SW 1271 (cell line): ENCODE data around the gene KCTD21.

Experiments
- DNase-seq, 2 experiments: peaks; one replicate each; lab custom pipeline; 2025; lab: John Stamatoyannopoulos, UW

KCTD21 gene

DNA sequence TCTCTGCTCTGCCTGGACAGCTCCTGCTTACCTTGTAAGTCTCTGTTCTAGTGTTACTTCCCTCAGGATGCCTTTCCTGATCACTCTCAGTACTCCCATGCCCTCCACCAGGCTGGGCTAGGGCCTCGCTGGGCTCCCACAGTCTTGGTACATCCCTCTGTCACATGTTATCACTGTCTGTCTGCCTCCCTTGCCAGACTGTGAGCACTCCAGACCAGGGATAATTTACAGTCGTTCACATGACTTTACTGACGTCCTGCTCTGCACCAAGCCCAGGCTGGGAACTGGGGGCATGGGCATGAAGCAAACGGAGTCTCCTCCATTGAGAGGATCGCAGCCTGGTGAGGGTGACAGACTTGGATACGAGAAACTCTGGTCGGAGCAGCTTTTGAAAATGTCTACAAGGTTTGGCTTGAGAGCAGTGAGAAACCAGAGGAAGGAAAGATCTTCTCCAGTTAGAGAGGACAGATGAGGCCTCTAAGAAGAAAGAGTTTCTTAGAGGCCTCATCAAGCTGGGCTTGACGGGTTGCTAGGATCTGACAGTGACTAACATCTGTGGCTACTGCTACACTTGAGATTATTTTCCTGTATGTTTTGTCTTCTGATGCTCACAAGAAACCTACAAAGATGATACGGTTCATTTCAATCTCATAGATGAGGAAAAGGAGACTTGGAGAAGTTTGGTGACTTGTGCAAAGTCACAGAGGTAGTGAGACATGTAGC lies 12.8 kb upstream of the KCTD21 start:
- no peak for DNase-seq

- no peak for DNase-seq
Observed at GRCh38 chr11:78200553-78200952, 12.1 kb upstream of the KCTD21 start.

GRCh38 chr11:78200061-78200460 lies 11.6 kb upstream of the KCTD21 start:
- DNase-seq = no peak

DNA sequence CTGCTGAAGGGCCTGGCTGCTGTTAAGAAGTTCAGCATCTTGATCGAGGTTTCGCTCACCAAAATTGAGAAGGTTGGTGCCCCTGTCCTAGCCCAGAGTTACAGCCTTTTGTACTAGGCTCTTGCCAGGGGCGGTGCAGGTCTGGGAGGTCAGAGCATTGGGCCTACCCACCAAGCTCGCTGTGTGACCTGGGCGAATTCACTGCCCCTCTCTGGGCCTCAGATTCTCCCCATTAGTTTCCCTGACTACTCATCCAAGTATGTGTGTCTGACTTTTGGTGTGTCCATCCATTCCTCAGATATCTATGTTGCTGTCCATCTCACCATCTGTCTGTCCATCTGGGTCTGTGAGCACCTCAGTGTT lies 11.2 kb upstream of the KCTD21 start:
- DNase-seq = no peak

DNA sequence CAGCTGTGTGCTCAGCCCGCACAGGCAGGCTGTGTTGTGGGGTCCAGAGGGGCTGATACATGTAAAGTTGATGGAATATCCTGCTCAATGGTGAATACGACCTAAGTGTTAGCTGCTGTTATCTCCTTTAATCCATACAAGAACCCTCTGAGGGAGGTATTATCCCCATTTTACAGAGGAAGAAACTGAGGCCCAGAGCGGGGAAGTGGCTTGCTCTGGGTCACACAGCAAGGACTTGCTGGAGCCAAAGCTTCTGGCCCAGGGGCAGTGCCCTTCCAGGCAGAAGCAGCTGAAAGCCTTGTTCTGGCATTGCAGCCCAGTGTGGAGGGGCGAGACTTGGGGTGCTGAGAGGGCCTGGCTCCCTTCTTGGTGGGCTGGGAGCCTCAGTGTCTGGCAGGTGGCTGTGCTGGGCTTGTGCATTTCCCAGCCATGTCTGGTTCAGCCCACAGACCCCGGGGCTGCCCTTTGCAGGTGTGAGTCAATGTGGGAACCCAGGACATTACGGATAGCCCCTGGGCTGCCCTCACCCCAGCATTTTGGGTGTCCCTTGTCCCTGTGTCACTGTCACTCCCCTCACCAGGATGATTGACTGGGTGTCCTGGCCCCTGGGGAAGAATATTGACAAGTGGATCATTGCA lies 10.7 kb upstream of the KCTD21 start:
- DNase-seq = no peak

DNA sequence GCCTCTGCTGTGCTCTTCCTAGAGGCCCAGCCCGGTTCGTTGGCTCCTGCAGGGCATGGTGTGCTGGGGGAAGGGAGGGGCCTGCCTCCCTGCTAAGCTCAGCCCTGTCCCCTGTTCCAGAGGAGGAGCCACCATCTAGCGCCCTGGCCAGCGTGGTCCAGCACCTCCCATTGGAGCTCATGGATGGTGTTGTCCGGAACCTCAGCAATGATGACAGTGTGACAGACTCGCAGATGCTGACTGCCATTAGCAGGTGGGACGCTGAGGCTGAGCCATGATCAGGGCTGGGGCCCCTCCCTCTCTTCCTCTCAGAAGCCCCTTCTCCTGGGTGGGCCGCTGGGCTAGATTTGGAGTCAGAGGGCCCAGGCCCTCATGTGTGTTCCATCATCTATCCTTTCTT lies 9.4 kb upstream of the KCTD21 start:
- no peak for DNase-seq

- no peak for DNase-seq
Observed at GRCh38 chr11:78196661-78197091, 8.2 kb upstream of the KCTD21 start.

GRCh38 chr11:78195917-78196560 lies 7.6 kb upstream of the KCTD21 start:
- no peak for DNase-seq

DNA sequence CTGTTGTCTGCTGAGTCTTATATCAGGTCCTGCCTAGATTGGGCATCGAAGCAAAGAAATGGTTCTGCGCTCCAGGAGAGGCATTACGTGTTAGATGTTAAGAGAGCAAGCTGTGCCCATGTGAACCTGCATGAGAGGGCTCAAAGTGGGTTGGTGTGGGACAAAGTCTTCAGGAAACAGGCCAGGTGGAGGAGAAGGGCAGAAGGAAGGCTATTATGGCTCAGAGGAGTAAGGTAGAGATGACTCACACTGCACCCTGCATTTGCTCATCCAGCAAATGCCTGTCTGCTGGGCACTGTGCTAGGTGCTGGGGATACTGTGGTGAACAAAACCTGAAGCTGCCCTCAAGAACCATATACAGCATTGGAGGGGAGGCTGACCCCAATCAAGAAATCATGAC lies 6.1 kb upstream of the KCTD21 start:
- DNase-seq = no peak

GRCh38 chr11:78193806-78194205 lies 5.4 kb upstream of the KCTD21 start:
- no peak for DNase-seq

DNA sequence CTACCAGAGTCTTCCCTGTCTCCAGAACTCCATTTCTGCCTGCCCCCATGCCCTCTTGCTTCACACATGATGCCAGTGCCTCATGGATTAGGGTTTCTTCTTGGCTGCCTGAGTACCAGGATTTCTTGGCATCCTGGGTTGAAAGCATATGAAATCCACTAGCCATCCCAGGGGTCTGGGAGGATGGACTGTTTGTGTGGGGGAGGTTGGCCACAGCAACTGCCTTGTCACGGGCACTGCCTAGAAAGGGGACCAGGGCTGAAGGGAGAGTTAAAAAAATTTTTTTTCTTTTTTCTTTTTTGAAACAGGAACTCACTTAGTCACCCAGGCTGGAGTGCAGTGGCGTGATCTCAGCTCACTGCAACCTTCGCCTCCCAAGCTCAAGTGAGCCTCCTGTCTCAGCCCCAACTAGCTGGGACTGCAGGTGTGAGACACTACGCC lies 4.5 kb upstream of the KCTD21 start:
- no peak for DNase-seq

- no peak for DNase-seq
Observed at GRCh38 chr11:78192223-78192719, 3.8 kb upstream of the KCTD21 start.

- DNase-seq = no peak
Observed at GRCh38 chr11:78190871-78191538, 2.6 kb upstream of the KCTD21 start.

DNA sequence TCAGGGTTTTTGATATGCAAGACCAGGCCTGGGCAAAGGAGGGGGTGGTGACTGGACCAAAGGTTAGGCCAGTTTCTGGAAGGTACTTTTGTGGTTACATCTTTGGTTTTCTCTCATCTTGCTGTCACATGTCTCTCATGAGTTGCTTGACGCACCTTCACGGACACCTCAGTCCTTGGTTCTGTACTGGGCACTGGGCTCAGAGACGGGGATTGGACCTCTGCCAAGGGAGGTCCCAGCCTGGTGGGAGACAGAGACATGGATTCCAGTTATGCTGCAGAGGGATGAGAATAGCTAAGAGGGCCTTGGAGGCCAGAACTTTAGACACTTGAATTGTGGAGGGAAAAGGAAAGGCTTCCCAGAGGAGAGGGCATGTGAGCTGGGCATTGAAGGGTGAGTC lies 1.9 kb upstream of the KCTD21 start:
- DNase-seq = no peak

DNA sequence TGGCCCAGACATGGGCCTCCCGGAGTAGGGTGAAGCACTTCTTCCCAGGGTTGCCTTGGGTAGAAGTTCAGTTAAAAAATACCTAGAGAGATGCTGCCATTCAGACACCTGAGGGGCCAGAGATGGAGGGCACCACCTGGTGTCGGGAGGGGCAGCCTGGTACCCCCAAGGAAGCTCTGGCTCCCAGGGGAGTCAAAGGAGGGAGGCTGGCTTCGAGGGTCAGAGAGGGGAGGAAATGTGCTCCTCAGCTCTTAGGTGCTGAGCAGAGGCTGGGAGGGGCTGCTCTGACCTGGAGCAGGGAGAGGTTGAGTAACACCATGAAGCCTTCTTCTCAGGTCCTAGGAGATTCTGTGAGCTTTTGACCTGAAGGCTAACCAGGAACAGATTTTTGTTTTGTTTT lies 1.4 kb upstream of the KCTD21 start:
- DNase-seq = no peak

DNA sequence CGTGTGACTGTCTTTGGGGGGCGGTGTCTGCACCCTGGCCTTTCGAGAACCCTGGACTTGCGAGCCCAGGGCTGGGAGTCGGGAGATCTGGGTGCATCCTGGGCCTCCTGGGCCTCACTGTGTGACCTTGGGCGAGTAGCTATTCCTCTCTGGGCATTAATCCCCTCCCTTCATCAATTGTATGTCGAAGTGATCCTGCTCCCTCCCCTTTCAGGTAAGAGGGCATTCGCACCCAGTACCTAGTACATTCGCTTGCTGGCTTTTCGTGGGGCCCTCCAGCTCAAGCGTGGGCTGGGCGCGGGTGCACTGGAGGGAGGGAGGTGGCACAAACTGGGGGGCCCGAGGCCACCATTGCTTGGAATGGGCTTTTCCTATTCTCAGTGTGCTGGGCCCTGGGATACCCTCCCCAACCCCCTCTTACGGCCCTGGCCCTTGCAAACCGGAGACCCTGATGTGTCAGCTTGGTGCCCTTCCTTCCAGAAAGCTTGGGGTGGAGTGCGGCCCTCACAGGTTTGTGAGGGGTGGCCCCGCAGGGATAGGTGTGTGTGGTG lies 823 bp upstream of the KCTD21 start:
- DNase-seq = no peak

DNA sequence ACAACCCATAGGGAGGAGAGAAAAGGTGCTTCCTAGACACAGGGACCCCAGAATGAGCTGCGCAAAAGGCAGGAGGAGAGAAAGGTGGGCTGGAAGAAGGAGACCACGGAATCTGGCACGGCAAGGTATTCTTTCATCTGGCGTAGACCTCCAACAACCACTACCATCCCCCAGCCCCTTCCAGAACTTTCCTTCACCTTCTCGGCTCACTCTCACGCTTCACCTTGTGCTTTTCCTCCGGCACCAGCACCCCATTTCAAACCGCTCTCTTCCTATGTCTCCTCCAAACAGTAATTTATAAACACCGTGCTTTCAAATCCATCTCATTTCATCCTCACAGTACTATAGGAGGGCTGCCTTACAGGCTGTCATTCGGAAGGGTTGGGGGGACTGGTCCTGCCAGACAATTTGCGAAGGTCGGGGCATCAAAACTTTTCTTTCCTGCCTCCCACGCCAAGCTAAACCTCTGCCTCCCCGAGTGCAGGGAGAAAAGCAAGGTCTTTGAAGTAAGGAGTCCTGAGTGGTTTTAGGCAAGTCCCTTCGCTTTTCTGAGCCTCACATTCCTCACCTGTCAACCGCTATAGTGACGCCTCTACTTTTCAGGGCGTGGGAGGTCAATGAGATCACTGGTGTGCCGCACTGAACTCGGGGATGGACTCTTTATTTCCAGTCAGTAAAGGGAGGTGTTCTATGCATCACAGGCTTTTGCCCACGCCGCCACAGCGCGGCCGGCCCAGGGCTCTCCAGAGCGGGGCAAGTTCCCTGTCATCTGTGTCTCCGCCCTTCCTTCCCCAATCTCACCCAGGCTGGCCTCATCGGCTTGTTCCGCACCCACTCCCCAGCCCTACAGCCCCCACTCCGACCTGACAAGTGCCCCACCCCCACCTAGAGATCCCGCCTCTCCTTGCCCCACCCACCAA lies 800 bp downstream of the KCTD21 start:
- DNase-seq = no peak

GRCh38 chr11:78181185-78181584 lies 7.2 kb downstream of the KCTD21 start:
- no peak for DNase-seq

GRCh38 chr11:78180751-78181150 lies 7.7 kb downstream of the KCTD21 start:
- no peak for DNase-seq

- no peak for DNase-seq
Observed at GRCh38 chr11:78179459-78180071, 8.9 kb downstream of the KCTD21 start.

DNA sequence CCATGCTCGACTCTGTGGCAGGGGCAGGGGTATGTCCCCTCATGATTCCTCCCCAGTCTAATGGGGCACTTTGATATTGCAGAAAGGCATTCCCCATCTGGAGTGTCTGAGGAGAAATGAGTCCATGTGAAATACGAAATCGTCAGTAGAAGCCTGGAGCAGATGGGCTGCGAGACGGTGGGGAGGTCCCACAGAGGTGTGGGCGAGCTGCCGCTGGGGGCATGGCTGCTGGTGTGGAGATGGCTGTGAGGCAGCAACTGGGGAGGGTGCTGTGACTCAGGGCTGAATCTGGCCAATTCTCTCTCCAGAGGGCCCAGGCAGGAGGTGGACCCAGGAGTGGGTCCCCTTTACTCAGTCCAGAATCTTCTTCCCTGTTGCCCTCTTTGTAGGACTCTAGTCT lies 11.2 kb downstream of the KCTD21 start:
- no peak for DNase-seq
